Stimulated activated memory B cell treated with anti-CD40 and anti-IgM and Interleukin-4, amounts not matched to agents 10 μg/mL and 1 μg/mL and 100 μg/mL, for 72 hours (primary cell): ENCODE results near the gene EPS8L1.
"Not testable (repeated sequence)": the region's sequence is repeated elsewhere in the genome, so short reads cannot be mapped to it uniquely, and the experiment has no call there.

Experiments
- ATAC-seq: fragments of 150-1000 bp; cut with Tn5 transposase; 2 replicates; pipeline ENCODE4 v1.10.0; 2021
- H3K27ac Mint-ChIP-seq: one replicate; pipeline ENCODE4 v1.8.0; 2022; ENCODE audit warnings: mild to moderate bottlenecking, mixed read lengths
- H3K27me3 Mint-ChIP-seq: one replicate; pipeline ENCODE4 v1.8.0; 2022; ENCODE audit warnings: mixed read lengths
- H3K36me3 Mint-ChIP-seq: one replicate; pipeline ENCODE4 v1.8.0; 2022; ENCODE audit warnings: mixed read lengths
- H3K4me1 Mint-ChIP-seq: one replicate; pipeline ENCODE4 v1.8.0; 2022; ENCODE audit warnings: mixed read lengths
- H3K4me3 Mint-ChIP-seq: one replicate; pipeline ENCODE4 v1.8.0; 2022; ENCODE audit warnings: mild to moderate bottlenecking, moderate library complexity, mixed read lengths
- H3K9me3 Mint-ChIP-seq: one replicate; pipeline ENCODE4 v1.8.0; 2022; ENCODE audit warnings: mixed read lengths

Gene EPS8L1

GRCh38 chr19:55094456-55095259, 19.0 kb downstream of the EPS8L1 start:
- Mint-ChIP-seq H3K4me3 (no peak overlapping the region), H3K27ac (no peak overlapping the region), H3K4me1 (peaks cover 14% of the 10 kb centered on the region), H3K36me3 (peaks cover 59% of the 10 kb centered on the region), H3K27me3 (peaks cover 4% of the 10 kb centered on the region), H3K9me3 (no peaks in the 10 kb centered on the region)
- ATAC-seq: no peak

DNA sequence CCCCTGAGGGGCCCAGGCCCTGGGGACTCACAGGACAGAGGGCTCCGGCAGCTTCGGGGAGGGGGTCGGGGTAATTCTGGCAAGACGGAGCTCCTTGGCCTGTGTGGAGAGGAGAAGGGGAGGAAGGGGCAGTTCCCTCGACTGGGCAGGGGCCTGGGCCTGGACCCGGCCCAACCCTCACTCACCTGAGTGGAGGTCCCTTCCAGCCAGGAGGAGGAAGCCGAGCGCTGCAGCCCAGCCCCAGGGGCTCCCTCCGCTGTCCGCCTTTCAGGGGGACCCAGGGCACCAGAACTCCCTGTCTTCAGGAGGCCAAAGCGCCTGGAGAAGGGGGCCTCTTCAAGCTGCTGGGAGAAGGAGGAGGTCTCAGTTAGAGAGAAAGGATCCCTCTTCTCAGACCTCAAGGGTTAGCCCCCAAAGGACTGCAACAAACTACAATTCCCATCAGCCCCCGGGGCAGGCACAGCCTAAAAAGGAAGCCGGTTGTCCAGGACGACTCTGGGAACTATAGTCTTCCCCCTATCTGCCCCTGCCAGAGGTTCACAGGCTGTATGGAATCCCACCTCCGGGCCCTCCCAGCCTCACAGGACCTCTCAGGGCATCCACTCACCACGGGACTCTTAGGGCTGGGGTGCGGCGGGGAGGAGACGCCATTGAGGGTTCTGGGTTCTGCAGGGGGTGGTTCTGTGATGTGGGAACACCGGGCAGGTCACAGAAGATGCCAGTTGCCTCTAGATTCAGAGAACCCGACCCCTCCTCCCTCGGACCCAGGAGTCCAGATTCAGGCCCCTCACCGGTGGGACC, 19.8 kb downstream of the EPS8L1 start:
- no peak for ATAC-seq
- Mint-ChIP-seq H3K4me1 (peaks cover 17% of the 10 kb centered on the region), H3K27me3 (no peaks in the 10 kb centered on the region), H3K36me3 (peaks cover 61% of the 10 kb centered on the region), H3K9me3 (no peaks in the 10 kb centered on the region), H3K27ac (no peak overlapping the region), H3K4me3 (no peak overlapping the region)

DNA sequence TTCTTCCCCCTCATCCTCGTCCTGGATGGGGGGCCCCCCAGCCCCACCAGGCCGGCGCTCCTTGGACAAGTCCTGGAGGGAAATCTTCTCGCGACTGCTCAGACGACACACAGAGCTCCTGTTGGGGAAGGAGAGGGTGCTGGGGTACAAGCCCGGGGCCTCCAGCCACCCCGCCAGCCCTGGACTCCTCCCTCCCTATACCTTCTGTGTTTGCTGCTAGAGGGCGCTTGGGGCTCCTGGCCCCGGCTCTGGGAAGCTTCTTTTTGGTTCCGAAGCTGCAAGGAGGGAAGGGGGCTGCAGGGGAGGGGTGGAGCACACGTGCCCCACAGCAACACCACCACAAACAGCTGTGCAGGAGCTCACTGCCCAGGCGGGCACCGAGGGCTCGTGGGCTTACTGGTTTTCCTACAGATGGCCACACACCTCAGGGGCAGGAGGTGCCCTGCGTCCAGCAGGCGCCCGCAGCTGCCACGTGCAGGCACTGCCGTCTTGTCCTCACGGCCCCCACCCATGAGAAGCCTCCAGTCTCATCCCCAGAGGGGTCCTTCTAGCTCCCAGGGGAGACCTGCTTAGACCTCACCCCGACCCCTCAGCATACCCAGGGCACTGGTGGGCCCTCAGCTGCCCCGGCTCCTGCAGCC, 20.5 kb downstream of the EPS8L1 start:
- ATAC-seq: no peak
- H3K27ac Mint-ChIP-seq: no peak overlapping the region
- H3K27me3 Mint-ChIP-seq: no peaks in the 10 kb centered on the region
- no peaks in the 10 kb centered on the region for H3K9me3 Mint-ChIP-seq
- H3K4me3 Mint-ChIP-seq: no peak overlapping the region
- H3K36me3 Mint-ChIP-seq: peaks cover 56% of the 10 kb centered on the region
- H3K4me1 Mint-ChIP-seq: peaks cover 17% of the 10 kb centered on the region

DNA sequence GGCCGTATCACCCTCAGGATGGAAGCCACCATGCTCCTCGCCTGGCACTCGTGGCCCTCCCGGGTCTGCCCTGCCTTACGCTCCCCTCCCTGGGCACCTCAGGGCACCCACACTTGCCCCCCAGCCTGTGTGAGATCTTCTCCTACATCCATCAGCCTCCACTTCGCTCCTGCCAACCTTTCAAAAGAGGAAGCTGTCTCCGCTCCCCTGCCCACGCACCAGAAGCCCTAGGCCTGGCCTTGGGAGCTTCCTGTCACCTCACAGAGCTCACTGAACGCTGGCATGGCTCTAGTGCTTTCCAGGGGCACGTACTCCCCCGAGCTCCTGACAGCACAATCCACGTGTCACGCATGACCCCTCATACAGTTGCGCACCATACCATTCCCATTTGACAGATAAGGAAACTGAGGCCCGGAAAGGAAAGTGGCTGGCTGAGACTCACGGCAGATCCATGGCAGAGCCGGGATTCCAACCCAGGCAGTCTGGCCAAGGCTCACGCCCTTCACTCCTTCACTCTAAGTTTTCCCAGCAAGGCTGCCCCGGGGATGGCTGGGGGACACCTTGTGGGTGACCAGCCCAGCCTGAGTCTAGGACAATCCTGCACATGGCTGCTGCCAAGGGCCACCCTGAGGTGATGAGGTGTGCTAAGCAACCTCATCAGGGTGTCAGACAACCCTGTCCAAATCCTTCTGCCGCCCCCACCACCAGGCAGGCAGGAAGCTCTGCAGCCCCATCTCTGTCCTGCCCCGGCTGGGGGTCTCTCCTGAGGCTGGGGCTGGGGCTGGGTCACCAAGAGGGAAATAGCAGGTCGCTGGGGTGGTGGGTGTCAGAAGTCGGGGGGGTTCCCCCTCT, 22.4 kb downstream of the EPS8L1 start:
- no peaks in the 10 kb centered on the region for H3K27me3 Mint-ChIP-seq
- peaks cover 17% of the 10 kb centered on the region for H3K4me1 Mint-ChIP-seq
- no peak overlapping the region for H3K4me3 Mint-ChIP-seq
- H3K36me3 Mint-ChIP-seq: peaks cover 73% of the 10 kb centered on the region
- no peak for ATAC-seq
- H3K9me3 Mint-ChIP-seq: no peaks in the 10 kb centered on the region
- H3K27ac Mint-ChIP-seq: peak overlapping the region; percentile 7

DNA sequence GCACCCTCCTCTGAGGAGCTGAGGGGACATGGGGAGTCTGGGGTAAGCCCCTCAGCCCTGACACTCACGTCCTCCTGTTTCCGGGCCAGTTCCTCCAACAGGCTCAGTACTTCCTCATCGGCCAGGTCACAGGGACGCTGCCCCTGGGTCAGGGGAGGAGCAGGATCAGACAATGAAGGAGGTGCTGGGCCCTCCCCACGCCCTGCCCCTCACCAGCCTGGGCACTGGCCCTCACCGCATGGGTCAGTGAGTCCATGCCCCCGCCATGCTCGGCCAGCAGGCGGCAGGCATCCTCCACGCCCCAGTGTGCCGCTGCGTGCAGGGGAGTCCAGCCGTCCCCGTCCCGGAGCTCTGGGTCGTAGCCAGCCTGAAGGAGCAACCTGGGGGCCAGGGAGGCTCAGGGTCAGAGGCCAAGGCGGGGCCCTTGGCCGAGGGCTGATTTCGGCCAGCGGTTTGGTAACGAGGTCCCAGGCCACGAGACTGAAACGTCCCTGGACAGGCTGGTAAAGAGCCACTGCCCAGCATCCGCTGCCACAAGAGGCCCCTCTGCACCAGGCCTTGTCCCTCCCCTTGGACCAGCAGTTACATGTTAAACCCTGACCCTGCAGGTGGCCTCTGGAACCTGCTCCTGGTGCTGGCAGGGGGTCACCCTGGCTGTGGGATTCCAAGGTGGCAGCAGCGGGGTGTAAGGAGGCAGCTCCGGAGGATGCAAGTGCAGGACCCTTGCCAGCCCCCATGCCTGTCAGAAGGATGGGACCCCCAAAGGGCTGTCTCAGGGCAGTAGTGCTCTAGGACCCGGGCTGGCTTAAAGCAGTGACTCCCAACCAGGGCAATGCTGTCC, 23.3 kb downstream of the EPS8L1 start:
- ATAC-seq: no peak
- H3K27ac Mint-ChIP-seq: peak overlapping the region; percentile 7
- no peaks in the 10 kb centered on the region for H3K27me3 Mint-ChIP-seq
- peaks cover 80% of the 10 kb centered on the region for H3K36me3 Mint-ChIP-seq
- no peak overlapping the region for H3K4me3 Mint-ChIP-seq
- peaks cover 17% of the 10 kb centered on the region for H3K4me1 Mint-ChIP-seq
- no peaks in the 10 kb centered on the region for H3K9me3 Mint-ChIP-seq

GRCh38 chr19:55099557-55100506, 24.2 kb downstream of the EPS8L1 start:
- Mint-ChIP-seq H3K36me3 (peaks cover 74% of the 10 kb centered on the region), H3K27ac (no peak overlapping the region), H3K9me3 (no peaks in the 10 kb centered on the region), H3K27me3 (no peaks in the 10 kb centered on the region), H3K4me1 (peaks cover 17% of the 10 kb centered on the region), H3K4me3 (no peak overlapping the region)
- no peak for ATAC-seq

DNA sequence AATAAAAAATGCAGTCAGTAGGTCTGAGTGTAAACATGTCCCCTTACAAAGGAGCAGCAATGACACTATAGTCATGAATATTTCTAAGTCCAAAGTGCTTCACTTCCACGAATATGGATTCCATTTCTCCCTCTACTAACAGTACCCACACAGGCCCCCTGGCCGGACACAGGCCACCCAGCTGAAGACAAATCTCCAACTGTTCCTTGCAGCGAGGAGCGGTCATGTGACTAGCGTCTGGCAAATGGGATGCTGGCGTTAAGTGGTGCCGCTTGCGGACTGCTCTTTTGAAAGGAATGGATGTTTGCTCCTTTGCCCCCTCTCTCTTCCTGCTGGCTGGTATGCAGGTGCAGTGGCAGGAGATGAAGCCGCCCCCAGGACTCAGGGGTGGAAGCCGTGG, 25.6 kb downstream of the EPS8L1 start:
- no peaks in the 10 kb centered on the region for H3K27me3 Mint-ChIP-seq
- ATAC-seq: no peak
- H3K36me3 Mint-ChIP-seq: peaks cover 69% of the 10 kb centered on the region
- H3K9me3 Mint-ChIP-seq: no peaks in the 10 kb centered on the region
- H3K4me1 Mint-ChIP-seq: peaks cover 17% of the 10 kb centered on the region
- H3K27ac Mint-ChIP-seq: no peak overlapping the region
- H3K4me3 Mint-ChIP-seq: no peak overlapping the region

DNA sequence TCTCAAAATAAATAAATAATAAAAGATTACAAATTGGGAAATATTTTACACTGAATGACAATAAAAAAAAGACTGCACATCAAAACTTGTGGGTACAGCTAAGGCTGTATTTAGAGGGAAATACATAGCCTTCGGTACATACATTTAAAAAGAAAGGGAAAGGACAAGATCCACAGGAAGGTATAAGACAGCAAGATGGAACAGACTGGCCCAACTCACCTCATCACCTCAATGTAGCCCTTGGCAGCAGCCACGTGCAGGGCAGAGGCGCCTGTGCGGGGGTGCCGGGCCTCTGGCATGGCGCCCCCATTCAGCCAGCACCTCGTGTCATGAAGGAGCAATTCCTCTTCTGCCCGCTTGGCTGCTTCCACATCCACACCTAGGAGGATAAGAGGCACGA, 27.5 kb downstream of the EPS8L1 start:
- ATAC-seq: no peak
- no peak overlapping the region for H3K27ac Mint-ChIP-seq
- peaks cover 17% of the 10 kb centered on the region for H3K4me1 Mint-ChIP-seq
- no peaks in the 10 kb centered on the region for H3K27me3 Mint-ChIP-seq
- no peak overlapping the region for H3K4me3 Mint-ChIP-seq
- H3K9me3 Mint-ChIP-seq: no peaks in the 10 kb centered on the region
- H3K36me3 Mint-ChIP-seq: peaks cover 58% of the 10 kb centered on the region

GRCh38 chr19:55105237-55105636, 29.6 kb downstream of the EPS8L1 start:
- H3K27me3 Mint-ChIP-seq: no peaks in the 10 kb centered on the region
- no peaks in the 10 kb centered on the region for H3K9me3 Mint-ChIP-seq
- no peak overlapping the region for H3K4me3 Mint-ChIP-seq
- H3K36me3 Mint-ChIP-seq: peaks cover 63% of the 10 kb centered on the region
- H3K27ac Mint-ChIP-seq: no peak overlapping the region
- H3K4me1 Mint-ChIP-seq: peaks cover 13% of the 10 kb centered on the region
- ATAC-seq: no peak

GRCh38 chr19:55106591-55106990, 30.9 kb downstream of the EPS8L1 start:
- no peak for ATAC-seq
- H3K27ac Mint-ChIP-seq: no peak overlapping the region
- no peaks in the 10 kb centered on the region for H3K9me3 Mint-ChIP-seq
- H3K36me3 Mint-ChIP-seq: peaks cover 65% of the 10 kb centered on the region
- no peak overlapping the region for H3K4me3 Mint-ChIP-seq
- H3K4me1 Mint-ChIP-seq: peaks cover 18% of the 10 kb centered on the region
- no peaks in the 10 kb centered on the region for H3K27me3 Mint-ChIP-seq

GRCh38 chr19:55107252-55107651, 31.6 kb downstream of the EPS8L1 start:
- not testable (repeated sequence) for H3K9me3 Mint-ChIP-seq, H3K27me3 Mint-ChIP-seq, ATAC-seq, H3K4me3 Mint-ChIP-seq, H3K27ac Mint-ChIP-seq
- Mint-ChIP-seq H3K36me3 (peaks cover 58% of the 10 kb centered on the region), H3K4me1 (peaks cover 18% of the 10 kb centered on the region)

DNA sequence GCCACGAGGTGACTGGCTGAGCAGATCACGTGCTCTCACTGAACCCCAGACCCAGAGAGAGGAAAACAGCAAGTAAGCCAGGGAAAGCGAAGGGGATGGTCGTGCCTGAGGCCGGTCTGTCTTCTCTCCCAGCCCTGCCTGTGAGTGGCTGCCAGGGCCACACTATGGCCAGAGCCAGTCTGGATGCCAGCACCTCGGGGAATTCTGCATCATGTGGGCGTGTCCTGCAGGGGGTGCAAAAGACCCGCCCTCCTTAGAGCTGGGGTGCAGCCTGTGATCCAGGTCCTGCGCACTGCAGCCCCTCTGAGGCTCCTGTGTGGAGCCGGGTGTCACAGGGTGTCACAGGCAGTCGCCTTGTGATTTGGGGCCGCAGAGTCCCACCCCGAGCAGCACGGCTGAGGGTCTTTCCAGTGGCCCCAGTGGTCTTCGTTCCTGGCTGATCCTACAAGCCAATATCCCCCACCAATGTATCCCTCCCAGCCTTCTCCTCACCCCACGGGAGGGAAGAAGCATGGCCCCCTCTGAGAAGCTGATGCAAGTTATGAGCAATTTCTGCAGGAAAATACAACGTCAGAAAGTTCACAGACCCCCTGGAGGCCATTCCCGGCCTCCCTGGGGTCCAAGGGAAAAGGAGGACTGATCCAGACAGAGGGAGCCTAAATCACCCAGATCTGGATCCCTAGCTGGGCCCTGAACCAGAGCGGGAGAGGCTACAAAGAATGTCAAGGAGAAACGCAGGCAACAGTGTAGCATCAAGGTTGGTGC, 34.0 kb downstream of the EPS8L1 start:
- Mint-ChIP-seq H3K4me1 (peaks cover 38% of the 10 kb centered on the region), H3K36me3 (peaks cover 43% of the 10 kb centered on the region)
- peak; percentile 22 for ATAC-seq

More for the DNA sequence above, 34.0 kb downstream of the EPS8L1 start:
- Mint-ChIP-seq H3K27me3 (no peaks in the 10 kb centered on the region), H3K4me3 (no peak overlapping the region), H3K9me3 (no peaks in the 10 kb centered on the region), H3K27ac (no peak overlapping the region)
